IPS-NIHi11 (cell line): ENCODE measurements around the gene CLDN19.

ENCODE experiments used
- DNase-seq: peaks from one replicate; pipeline ENCODE4 v3.0.0; 2012; ENCODE audit warnings: mixed read lengths, low spot score

Gene CLDN19, protein sequence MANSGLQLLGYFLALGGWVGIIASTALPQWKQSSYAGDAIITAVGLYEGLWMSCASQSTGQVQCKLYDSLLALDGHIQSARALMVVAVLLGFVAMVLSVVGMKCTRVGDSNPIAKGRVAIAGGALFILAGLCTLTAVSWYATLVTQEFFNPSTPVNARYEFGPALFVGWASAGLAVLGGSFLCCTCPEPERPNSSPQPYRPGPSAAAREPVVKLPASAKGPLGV

DNA sequence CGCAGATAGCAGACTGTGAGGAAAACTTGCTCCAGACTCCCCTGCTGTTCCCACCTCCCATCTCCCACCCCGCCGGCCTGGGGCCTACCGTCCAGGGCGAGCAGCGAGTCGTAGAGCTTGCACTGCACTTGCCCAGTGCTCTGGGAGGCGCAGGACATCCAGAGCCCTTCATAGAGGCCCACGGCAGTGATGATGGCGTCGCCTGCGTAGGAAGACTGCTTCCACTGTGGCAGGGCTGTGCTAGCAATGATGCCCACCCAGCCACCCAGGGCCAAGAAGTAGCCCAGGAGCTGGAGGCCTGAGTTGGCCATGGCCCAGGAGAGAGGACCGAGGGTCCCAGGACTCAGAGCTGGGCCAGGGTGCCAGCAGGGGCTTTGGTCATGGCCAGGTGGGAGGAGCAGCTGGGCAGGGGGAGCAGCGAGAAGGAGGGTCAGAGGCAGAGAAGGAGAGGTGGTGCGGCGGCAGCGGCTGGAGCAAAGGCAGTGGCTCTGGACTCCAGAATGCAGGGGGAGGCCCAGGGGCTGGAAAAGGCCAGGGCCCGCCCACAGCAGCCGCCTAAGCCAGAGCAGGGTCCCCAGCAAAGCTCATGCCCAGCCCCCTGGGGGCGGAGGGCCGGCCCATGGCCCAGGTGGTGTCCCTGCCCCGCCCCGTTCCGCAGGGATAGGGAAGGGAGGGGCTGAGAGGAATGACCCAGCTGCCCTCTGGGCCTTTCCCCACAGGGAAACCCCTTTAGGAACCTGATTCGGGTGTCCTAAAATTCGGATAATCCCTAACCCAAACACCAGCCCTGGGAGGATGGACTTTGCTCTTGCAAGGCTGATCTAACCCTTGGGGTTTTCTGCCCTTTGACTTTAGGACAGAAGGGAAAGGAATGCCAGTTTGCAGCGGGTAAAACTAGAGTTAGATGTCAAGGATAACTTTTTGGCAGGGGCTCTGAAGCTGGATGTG is at the start of gene CLDN19:
TSS of gene CLDN19 (minus strand) at position 484 of the 948 bp plus-strand sequence. CDS start at position 311, 173 bp downstream.
- DNase-seq = peak; percentile 96

DNA sequence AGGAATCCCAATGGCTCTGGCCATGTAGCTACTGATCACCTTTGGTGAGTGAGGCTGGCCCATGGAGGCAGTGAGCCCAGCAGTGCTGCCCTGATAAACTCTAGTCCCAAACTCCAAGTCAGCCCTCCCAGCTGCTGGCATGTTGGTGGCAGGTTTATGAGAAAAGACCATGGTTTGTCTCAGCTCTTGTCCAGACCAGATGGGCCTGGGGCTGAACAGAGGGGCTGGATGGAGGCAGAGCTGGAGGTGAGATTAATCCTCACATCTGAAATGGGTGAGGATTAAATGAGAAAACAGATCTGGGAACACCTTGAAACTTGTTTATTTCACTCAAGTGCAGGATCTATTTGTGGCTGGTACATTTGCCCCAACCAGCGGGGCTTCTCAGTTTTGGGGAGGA is 48.0 kb upstream of the CLDN19 start:
- no peak for DNase-seq

DNA sequence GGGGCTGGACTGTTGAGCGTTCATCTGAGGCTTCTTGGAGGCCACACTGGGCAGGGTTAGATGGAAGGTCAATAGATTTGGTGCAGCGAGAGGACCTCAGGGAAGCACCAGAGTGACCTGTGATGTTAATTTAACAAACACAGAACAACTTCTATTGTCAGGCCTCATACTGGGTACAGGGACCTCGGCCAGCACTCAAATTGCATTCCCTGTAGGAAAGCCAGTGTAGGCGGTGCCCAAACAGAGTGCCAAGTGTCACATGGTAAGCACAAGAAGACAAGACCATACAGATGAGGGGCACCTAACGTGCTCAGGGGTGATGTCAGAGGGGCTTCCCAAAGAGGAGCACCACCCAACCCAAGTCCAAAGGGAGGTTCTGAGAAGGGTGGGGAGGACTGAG is 46.1 kb upstream of the CLDN19 start:
- DNase-seq = no peak

DNA sequence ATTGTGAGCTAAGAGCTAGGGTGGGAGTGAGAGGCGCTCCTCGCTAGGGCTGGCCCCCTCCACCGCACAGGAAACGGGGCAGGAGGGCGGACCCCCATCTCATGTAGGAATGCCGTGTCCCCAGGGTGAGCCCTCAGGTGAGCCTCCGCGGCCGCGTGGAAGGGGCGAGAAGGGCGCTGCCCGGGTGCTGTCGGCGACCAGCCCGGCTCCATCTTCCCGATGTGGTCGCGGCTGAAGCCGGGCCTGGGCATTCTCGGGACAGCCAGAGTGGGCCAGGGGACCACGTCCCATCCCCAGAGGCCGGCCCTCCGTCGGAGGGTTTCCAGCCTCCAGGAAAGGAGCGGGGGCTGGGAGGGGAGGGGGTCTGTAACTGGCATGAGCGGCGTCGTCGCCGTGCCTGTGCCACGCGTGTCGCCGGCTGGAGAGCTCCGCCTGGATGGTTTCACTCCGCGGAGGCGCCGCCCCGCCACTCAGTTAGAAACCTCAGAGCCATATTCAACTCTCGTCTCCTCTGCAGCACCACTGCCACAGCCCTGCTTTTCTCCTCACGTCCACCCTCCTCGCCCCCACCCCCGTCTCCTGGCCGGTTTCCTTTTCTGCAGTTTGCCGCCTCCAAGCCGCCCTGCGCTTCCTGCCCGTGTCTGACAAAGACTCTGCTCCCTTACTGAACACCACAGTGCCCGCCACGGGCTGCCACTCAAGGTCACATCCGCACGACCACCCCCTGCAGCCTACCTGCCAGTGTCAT is 45.1 kb upstream of the CLDN19 start, which contains the start of gene TMEM269:
TSS of gene TMEM269 (plus strand) at position 46 of the 748 bp plus-strand sequence. CDS start 4,903 bp downstream, outside the sequence.
- DNase-seq = peak; percentile 46

DNA sequence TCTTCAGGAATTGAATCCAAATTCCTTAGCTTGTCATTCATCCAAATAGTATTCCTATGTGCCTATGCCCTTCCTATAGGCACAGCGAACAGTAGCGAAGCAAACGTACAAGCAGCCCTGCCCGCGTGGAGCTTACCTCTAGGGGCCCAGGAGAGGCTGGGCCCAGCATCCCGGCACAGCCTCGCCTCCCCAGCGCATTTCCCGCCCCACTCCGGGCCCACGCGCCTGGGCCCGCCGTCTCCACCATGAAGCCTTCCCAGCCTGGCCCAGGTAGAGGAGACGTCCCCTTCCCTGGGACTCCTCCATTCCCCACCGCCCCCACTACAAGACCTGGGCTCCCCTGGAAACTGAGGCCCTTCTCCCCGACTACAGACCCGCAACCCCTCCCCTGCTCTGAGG is 44.5 kb upstream of the CLDN19 start:
- peak; percentile 29 for DNase-seq

DNA sequence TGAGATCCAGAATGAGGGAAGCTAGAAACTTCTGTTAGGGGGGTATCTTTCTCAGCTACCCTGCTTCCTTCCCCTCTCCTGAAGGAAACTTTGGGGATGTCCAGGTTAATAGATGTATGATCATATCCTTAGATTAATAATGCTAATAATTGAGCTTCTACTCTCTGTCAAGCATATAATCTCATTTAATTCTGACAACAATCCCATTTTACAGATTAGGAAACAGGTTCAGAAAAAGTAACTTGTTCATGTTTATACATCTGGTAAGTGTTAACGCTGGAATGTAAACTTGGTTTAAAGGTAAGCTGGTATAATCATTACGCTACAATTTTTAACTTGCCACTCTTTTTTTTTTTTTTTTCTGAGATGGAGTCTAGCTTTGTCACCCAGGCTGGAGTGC is 43.1 kb upstream of the CLDN19 start:
- DNase-seq = no peak

DNA sequence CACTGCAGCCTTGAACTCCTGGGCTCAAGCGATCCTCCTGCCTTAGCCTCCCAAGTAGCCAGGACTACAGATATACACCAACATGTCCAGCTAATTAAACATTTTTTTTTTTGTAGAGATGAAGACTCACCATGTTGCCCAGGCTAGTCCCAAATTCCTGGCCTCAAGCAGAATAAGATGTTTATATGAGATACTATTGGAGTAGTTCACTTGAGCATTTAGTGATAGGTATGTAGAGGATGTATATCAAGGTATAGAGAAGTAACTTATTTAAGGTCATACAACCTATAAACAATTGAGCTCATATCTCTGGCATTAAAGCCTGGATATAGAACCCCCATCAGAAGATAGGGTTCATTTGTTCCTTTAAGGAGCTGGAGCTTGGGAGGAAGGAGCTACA is 40.1 kb upstream of the CLDN19 start:
- no peak for DNase-seq

DNA sequence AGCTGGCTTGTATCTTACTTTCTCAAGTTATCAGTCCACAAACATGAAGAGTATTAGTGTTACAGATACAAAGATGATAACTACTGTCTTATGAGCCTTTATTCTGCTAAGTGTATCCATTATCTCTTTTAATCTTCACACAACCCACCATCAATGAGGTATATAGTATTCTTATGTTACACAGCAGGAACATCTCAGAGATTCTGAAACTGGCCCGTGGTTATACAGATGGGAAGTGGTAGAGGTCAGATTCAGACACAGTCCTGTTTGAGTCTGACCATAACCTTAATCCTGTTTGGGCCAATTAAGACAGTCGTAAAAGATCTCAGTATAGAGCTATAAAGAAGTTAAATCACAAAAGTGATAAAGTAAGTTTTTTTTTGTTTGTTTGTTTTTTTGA is 39.7 kb upstream of the CLDN19 start:
- DNase-seq = no peak

DNA sequence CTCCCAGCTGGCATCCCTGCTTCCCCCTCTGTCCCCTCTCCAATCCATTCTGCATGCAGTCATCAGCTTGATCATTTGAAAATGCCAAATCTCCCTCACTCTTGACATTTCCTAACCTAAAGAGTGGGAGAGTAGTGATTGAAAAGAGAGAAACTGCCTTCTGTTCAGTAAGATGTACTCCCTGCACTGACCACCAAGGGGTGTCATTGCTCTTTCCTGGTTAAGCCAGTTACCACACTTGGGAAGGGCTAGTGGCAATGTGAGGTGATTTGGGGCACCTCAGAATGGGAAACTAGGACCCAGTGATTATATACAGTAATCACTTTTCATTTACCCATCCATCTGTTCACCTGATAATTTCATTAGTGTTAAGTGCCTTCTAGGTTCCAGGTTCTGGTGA is 37.8 kb upstream of the CLDN19 start:
- DNase-seq = peak; percentile 70

DNA sequence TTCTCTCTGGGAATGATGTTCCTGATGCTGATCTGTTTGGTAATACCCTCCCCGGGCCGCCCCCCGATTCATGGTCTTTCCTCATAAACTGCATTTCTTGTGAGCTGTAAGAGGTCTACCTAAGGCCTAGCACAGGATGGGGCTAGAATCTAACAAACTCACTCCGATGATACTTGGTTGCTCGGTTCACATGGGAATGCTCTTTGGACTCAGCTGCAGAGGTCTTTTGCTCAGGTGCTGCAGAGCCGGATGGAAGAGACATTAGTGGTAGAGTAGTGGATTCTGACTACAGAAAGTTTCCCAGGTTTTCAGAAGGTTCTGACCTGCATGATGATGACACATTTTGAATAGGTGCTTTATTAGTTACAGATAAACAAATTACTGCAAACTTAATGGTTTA is 36.5 kb upstream of the CLDN19 start:
- no peak for DNase-seq

DNA sequence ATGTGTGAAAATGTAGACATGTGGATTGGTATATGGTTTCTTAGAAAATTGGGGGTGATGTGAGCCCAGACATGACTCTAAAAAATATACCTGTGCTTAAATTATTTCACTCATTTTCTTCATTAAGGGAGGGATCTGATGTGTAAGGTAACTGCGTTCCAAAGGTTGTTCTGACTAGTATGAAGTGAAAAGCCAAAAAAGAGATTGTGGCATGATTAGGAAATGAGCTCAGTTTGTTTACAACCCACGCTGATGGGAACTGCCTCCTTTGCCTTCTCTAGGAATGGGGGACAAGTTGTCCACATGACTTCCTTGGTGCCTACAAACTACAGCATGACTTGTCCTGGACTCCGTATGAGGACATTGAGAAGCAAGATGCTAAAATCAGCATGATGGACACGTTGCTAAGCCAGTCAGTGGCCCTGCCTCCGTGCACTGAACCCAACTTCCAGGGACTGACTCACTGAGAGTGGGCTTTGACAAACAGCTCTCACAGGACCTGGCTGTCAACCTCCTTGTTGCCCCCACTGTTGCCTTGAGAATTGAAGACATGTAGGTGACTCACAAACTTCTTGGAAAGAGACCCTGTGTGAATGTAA is 35.0 kb upstream of the CLDN19 start:
- DNase-seq = no peak

DNA sequence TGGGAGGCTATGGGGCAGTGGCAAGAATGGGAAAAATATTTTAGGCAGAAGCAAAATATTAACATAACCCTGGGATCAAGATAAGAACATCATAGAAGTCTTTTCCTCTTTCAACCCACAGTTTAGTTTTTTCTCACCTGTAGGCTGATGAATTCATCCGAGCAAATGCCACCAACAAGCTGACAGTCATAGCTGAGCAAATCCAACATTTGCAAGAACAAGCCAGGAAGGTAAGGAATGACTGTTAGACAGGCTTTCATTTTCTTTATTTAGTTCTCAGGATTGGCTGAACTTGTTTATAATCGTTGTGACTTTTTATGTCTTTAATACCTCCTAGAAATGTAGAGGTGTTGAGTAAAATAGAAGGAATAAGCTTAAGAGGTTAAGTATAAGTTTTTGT is 33.4 kb upstream of the CLDN19 start:
- no peak for DNase-seq

DNA sequence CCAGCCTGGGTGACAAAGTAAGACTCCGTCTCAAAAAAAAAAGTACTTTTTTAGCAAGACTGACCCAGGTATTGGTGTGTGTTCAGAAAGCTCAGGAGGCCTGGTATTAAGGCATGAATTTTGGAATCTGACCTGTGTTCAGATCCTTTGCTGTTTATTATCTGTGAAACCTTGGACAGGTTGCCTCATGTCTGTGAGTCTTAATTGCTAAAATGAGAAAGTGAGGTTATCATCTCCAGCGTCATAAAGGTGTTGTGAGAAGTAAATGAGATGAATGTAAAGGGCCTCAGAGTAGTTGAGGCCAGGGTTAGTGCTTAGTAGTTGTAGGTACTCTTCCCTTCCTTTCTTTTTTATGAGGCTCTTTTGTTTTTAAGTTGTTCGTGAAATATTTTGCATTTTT is 29.8 kb upstream of the CLDN19 start:
- no peak for DNase-seq

DNA sequence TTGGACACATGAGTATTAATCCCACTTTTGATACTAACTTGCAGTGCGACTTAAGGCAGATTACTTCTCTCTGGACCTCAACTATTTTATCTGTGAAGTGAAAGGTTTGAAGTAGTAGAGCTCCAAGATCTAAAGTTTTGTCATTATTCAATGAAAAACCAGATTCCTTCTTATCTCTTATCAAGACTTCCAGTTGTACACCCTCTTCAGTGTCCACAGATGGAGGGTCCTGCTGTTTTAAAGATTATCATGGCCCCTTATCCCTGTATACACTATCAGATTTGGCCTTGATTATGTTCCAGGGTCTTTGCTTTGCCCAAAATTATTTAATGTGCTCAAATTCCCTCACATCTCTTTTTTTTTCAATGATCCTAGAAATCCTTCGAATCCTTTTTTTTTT is 28.1 kb upstream of the CLDN19 start:
- no peak for DNase-seq

DNA sequence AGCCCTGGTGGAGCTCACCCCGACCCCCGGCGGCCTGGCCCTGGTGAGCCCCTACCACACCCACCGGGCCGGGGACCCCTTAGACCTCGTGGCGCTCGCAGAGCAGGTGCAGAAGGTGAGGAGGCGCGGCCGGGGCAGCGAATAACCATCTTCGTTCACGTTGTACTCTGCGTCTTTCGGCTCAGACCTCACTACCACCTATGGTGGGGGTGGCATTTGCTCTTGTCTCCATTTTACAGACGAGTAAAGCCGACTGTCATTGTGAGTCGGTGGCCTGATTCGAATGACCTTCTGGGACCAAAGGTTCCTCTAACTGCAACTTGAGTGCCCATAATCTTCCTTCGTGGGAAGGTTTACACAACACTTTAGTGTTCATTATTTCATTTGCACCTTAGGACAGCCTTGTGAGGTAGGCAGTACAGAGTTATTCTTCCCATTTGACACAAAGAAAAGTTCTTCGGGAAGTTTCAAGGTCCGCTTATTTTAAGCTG is 27.5 kb upstream of the CLDN19 start:
- DNase-seq = no peak

DNA sequence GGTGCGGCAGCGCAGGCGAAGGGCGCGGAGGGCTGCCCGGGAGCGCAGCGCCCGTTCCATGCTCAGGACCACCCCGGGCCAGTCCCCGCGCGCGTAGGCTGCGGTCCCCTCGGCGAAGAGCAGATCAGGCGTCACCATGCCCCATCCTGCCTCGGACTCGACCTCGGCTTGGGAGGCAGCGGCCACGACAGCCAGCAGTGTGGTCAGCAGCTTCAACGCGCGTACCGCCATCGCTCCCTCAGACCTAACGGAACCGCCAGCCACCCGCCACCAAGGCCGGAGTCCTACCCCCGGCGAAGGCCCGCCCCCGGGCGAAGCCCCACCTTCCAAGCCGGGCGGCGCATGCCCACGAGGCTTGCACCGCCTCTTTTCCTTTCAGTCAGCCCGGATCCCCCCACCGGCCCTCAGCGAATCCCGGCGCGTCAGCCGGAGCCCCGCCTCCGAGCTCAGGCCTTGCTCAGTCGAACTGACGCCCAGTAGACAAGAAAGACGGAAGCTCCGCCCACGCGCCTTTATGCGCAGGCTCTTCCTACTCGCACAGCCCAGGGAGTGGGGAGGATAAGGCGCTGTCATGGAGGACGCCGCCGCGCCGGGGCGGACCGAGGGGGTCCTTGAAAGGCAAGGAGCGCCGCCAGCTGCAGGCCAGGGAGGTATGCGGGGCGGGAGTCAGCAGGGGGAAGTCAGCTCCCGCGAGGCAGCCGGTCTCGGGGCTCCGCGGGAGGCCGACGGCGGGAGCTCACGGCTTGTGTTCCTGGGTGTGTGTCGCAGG is 26.9 kb upstream of the CLDN19 start, which contains the start of the genes C1orf50 and P3H1:
TSS of gene C1orf50 (plus strand) at position 509 of the 769 bp plus-strand sequence. CDS start at position 572, 63 bp downstream.
TSS of gene P3H1 (minus strand) at position 288 of the 769 bp plus-strand sequence. CDS start at position 231, 57 bp downstream.
- peak; percentile 95 for DNase-seq

DNA sequence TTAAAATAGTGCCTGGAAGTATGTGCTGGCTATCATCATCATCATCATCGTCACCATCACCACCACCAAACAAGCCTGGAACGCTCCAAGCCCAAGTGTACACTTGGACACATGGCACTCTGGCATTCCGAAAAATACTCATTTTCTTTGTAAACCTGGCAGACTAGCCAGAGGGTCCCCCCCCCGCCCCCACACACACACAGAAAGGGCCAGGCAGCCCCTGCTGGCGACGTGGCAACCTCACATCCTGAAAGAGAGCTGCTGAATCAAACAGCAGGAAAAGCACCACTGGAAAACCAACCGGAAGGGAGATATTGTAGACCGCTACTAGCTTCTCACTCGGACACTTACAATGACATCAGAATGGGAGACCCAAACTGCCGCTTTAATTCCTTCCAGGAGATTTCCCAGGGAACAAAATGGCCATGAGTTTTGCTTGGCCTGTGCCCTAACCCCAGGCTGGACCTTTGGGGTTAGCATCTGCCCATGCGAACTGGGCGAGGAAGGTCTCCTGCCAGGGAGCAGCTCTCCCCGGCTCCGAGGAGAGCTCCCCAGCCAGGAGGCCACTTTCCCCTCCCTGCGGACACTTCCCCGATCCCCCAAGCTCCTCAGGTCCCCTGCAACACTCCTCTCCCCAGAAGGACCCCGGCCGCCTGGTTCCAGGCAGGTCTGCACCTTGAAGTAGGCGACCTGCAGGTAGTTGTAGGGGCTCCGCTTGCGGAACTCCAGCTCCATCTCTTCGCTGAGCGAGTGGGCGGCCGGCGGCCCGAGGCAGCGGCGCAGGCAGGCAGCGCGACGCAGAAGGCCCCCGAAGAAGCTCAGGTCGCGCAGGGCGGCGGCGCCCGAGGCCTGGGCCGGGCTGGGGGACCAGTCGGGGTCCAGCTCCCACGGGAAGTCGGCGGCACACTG is 26.1 kb upstream of the CLDN19 start:
- DNase-seq = peak; percentile 62

DNA sequence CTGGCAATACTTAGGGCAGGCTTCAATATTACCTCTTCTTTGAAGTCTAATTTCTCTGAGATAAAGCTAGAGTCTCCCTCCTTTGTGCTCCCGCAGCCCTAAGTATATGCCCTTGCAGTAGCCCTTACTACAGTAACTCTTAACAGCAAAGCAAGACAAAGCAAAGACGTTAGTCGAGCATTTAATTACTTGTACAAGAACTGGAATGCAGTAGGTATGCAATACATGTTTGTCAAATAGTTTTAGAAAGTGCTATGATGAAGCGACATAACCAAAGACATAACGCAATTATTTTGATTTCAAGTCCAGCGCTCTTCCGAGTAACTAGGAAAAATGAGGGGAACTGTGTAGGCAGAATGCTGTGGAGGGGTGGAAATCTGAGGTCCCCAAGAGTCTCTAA is 25.2 kb upstream of the CLDN19 start:
- DNase-seq = no peak

DNA sequence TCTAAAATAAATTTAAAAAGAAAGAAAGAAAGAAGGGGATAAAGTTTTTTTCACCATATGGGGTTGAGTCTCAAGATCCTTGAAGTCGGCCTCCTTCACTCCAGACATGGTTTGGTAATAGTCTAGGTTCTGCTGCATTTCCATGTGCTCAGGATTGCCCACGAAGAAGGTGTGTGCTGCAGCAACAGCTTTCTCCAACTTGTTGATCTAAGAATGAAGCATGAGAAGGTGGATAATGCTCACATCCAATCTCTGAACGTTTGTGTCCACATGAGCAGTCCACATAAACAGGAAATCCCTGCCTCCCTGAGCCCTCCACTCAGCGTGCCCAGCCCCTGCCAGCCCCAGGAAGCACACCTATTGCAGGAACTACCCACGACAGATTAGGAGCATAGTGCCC is 22.2 kb upstream of the CLDN19 start:
- no peak for DNase-seq

DNA sequence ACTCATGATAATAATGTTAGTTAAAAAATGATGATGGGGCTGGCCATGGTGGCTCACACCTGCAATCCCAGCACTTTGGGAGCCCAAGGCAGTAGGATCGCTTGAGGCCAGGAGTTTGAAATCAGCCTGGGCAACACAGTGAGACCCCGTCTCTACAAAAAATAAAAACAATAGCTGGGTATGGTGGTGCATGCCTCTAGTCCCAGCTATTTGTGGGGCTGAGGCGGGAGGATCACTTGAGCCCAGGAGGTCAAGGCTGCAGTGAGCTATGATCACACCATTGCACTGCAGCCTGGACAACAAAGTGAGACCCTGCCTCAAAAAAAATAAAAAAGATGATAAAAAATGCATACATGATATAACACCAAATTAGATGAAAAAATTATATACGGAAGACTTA is 21.5 kb upstream of the CLDN19 start:
- no peak for DNase-seq
